Esophagus muscularis mucosa (tissue), 4 donors: Measurements from ENCODE around the gene CNTN5. TPM values are rescaled to one million over a fixed set of nuclear protein-coding genes. Genes with fewer than 3 reads are reported as not detected.

Experiments
- DNase-seq: peaks from one replicate; pipeline ENCODE4 v3.0.0-alpha.2; 2017; ENCODE audit errors: extremely low spot score
- H3K27ac ChIP-seq, 4 donors: fragments of 200-600 bp; sonication (generic); replicated peaks in 1 of 4; 1 replicate in 3 of 4; 2 replicates in 1 of 4; pipeline ENCODE4 v1.5.1; 2016 to 2019; ENCODE audit warnings: mild to moderate bottlenecking in 1 of 4
- H3K27me3 ChIP-seq, 4 donors: fragments of 200-600 bp; sonication (generic); one replicate each; pipeline versions ENCODE4 v1.5.1 to v1.6.0; 2016 to 2019
- H3K36me3 ChIP-seq, 4 donors: fragments of 200-600 bp; sonication (generic); one replicate each; pipeline ENCODE4 v1.5.1; 2016 to 2019
- H3K4me1 ChIP-seq, 4 donors: fragments of 200-600 bp; sonication (generic); one replicate each; pipeline ENCODE4 v1.5.1; 2016 to 2019
- H3K4me3 ChIP-seq, 4 donors: fragments of 200-600 bp; sonication (generic); 1 replicate in 2 of 4; 2 replicates in 2 of 4; pipeline ENCODE4 v1.5.1; 2016 to 2019; ENCODE audit warnings: mild to moderate bottlenecking in 4 of 4, moderate library complexity in 1 of 4
- H3K9me3 ChIP-seq, 4 donors: fragments of 200-600 bp; sonication (generic); 1 replicate in 3 of 4; 2 replicates in 1 of 4; pipeline ENCODE4 v1.5.1; 2016 to 2019
- EP300 ChIP-seq: sonication (generic); formaldehyde crosslinking; IDR thresholded peaks from one replicate; pipeline ENCODE4 v1.6.1; 2017; ENCODE audit warnings: antibody characterized with exemption
- POLR2A ChIP-seq: fragments of 450-650 bp; IDR thresholded peaks from one replicate; pipeline ENCODE4 v1.6.1; 2017; ENCODE audit warnings: antibody characterized with exemption, moderate library complexity, mild to moderate bottlenecking, low read depth
- POLR2AphosphoS5 ChIP-seq, 2 donors: sonication (generic); formaldehyde crosslinking; IDR thresholded peaks; one replicate each; pipeline ENCODE4 v1.6.1; 2017; ENCODE audit warnings: antibody characterized with exemption in 2 of 2
- WGBS: methylation state at CpG from one replicate; pipeline ENCODE4 v1.1.5; 2018; 5-methylcytosine and 5-hydroxymethylcytosine counted together
- intact Hi-C: fragments of 100-400 bp; cut with DNase I; formaldehyde crosslinking; loops from one replicate; pipeline ENCODE4 v1.15.1; 2023
- total RNA-seq, 4 donors: library from RNA; depleted of rRNA; stranded (reverse); fragments of >200 nt; gene quantifications; one replicate each; pipeline versions ENCODE4 v1.1.0 to v1.2.1, GENCODE V29; 2016
- TF ChIP-seq, protein P1 (sequence below), 3 experiments: fragments of 200-600 bp in 2 of 3; fragments of 450-650 bp in 1 of 3; sonication (generic) in 2 of 3; IDR thresholded peaks; one replicate each; pipeline ENCODE4 v1.5.1; 2017 to 2019; ENCODE audit warnings: antibody characterized with exemption in 3 of 3, mild to moderate bottlenecking in 2 of 3, moderate library complexity in 1 of 3

CNTN5 gene
- total RNA-seq, 4 donors from 2014 or later: 0.06 TPM; not detected in 3

DNA sequence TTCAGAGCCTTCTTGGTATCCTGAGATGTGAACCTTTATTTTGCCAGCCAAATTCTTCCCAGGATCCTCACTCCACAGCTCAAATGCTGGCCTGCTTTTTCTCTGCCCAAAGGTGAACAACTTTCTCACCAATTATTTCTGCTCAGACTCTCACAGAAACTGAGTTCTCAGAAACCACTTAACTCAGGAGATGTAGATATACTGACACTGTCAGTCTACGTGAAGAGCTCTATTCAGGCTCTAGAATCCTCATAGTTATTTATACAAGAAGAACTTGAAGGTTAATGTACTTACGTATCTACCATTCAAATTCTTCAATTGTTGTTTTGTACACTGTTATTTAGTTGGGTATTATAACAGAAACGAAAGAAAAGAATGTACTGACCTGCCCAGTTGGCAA is 666.1 kb downstream of the CNTN5 start:
- no peak for TF ChIP-seq POLR2AphosphoS5 (IDR thresholded peaks at IDR 0.05)
- no peak for TF ChIP-seq EP300
- TF ChIP-seq, protein P1, sequence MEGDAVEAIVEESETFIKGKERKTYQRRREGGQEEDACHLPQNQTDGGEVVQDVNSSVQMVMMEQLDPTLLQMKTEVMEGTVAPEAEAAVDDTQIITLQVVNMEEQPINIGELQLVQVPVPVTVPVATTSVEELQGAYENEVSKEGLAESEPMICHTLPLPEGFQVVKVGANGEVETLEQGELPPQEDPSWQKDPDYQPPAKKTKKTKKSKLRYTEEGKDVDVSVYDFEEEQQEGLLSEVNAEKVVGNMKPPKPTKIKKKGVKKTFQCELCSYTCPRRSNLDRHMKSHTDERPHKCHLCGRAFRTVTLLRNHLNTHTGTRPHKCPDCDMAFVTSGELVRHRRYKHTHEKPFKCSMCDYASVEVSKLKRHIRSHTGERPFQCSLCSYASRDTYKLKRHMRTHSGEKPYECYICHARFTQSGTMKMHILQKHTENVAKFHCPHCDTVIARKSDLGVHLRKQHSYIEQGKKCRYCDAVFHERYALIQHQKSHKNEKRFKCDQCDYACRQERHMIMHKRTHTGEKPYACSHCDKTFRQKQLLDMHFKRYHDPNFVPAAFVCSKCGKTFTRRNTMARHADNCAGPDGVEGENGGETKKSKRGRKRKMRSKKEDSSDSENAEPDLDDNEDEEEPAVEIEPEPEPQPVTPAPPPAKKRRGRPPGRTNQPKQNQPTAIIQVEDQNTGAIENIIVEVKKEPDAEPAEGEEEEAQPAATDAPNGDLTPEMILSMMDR (IDR thresholded peaks at IDR 0.05): no peak
- TF ChIP-seq POLR2A: no peak
- H3K4me3 ChIP-seq: no peak overlapping the region
- no peak overlapping the region for H3K27ac ChIP-seq
- no peaks in the 10 kb centered on the region for H3K36me3 ChIP-seq
- no peaks in the 10 kb centered on the region for H3K9me3 ChIP-seq
- no peak for DNase-seq
- WGBS: 74% methylated on average over 3 of the region's 3 CpGs
- no peaks in the 10 kb centered on the region for H3K4me1 ChIP-seq
- intact Hi-C loops: no loop called here
- no peaks in the 10 kb centered on the region for H3K27me3 ChIP-seq

DNA sequence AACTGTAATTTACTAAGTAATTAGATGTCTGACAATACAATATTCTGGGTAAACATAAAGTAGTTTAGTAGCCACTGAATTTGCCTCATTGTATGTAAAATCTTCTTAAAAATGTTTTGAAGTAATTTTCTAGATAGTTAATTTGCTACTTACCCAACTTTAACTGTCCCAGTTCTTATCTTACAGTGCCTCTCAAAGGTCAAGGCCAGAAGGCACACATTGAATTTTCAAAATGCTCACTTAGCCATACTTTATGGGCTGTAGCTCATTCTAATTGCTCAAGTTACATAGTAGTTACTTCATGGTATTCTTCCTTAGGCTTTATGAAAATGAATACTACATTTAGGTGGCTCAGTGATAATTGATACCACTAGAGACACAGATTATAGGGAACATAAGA is 666.6 kb downstream of the CNTN5 start:
- Histone ChIP-seq H3K9me3 (no peaks in the 10 kb centered on the region), H3K4me1 (no peaks in the 10 kb centered on the region), H3K27ac (no peak overlapping the region), H3K4me3 (no peak overlapping the region), H3K27me3 (no peaks in the 10 kb centered on the region), H3K36me3 (no peaks in the 10 kb centered on the region)
- intact Hi-C loops: no loop called here
- TF ChIP-seq, protein P1 (IDR thresholded peaks at IDR 0.05): no peak
- TF ChIP-seq EP300 (no peak), POLR2AphosphoS5 (IDR thresholded peaks at IDR 0.05) (no peak), POLR2A (no peak)
- DNase-seq: no peak

DNA sequence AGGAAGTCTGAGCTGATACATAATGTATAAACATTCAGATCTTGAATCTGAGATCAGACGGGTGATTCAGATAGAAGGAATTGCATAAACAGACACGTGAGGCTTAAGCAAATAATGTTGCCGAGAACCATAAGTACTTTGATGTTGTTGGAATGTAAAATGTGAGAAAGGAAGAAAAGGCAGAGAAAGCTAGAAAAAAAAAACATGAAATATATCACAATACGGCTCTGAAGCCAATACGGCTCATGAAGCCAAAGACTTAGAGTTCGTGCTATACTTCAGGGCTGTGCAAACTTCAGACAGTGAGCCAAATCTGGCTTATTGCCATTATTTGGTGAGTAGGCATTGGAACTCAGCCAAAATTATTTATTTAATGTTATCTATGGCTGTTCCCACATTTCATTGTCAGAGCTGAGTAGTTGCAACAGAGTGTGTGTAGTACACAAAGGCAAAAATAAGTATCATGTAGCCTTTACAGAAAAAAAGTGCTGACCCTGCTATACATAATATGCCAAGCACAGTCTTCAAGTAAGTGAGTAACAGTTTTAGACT is 673.3 kb downstream of the CNTN5 start:
- H3K9me3 ChIP-seq: no peaks in the 10 kb centered on the region
- no peaks in the 10 kb centered on the region for H3K36me3 ChIP-seq
- H3K4me1 ChIP-seq: no peaks in the 10 kb centered on the region
- no peak for TF ChIP-seq POLR2A
- TF ChIP-seq, protein P1 (IDR thresholded peaks at IDR 0.05): no peak
- no peak for TF ChIP-seq EP300
- TF ChIP-seq POLR2AphosphoS5 (IDR thresholded peaks at IDR 0.05): no peak
- intact Hi-C loops: no loop called here
- H3K4me3 ChIP-seq: no peak overlapping the region
- WGBS: 68% methylated on average over 6 of the region's 6 CpGs
- H3K27me3 ChIP-seq: no peaks in the 10 kb centered on the region
- H3K27ac ChIP-seq: no peak overlapping the region
- DNase-seq: no peak

DNA sequence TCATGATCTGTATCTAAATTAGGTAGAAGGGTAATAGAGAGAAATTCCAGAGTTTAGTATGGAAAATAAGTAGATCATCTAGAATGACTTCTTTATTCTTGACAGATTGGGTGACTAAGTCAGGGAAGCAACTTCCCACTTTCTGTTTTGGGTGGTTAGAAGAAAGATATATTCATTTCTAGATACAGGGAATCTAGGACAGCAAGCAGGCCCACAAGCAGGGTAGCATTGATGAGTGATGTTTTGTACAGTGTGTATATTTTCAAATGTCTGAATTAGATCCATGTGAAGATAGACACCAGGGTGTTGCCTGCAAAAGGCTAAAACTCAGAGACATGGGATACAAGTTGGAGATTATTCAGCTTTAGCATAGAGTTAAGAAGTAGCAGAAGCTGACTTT is 674.4 kb downstream of the CNTN5 start:
- no peaks in the 10 kb centered on the region for H3K36me3 ChIP-seq
- H3K4me3 ChIP-seq: no peak overlapping the region
- no peak for DNase-seq
- no peaks in the 10 kb centered on the region for H3K27me3 ChIP-seq
- TF ChIP-seq POLR2A: no peak
- TF ChIP-seq, protein P1 (IDR thresholded peaks at IDR 0.05): no peak
- no peak for TF ChIP-seq EP300
- TF ChIP-seq POLR2AphosphoS5 (IDR thresholded peaks at IDR 0.05): no peak
- no peaks in the 10 kb centered on the region for H3K9me3 ChIP-seq
- no peak overlapping the region for H3K27ac ChIP-seq
- H3K4me1 ChIP-seq: no peaks in the 10 kb centered on the region
- intact Hi-C loops: no loop called here

DNA sequence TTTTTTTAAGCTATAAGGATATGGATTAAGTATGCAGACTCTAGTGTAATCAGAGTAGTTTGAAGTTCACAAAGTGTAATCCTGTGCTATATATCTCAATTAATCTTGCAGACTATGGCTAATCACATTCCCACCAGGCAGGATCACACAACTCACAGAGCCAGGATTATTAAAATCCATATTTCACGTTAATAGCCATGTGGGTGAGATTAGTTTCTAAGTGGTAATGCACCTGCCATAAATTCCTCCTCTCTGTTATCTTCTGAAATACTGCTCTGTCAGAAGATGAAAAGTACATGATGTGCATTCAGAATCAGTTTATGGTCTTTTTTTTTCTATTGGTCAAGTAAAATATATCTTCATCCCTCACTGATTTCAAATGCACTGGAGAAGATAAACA is 686.1 kb downstream of the CNTN5 start:
- Histone ChIP-seq H3K36me3 (no peaks in the 10 kb centered on the region), H3K27me3 (no peaks in the 10 kb centered on the region), H3K4me1 (no peaks in the 10 kb centered on the region), H3K9me3 (no peaks in the 10 kb centered on the region), H3K4me3 (no peak overlapping the region), H3K27ac (no peak overlapping the region)
- no peak for DNase-seq
- intact Hi-C loops: no loop called here
- TF ChIP-seq POLR2AphosphoS5 (IDR thresholded peaks at IDR 0.05): no peak
- TF ChIP-seq, protein P1 (IDR thresholded peaks at IDR 0.05): no peak
- no peak for TF ChIP-seq EP300
- TF ChIP-seq POLR2A: no peak
- 57% methylated on average over 1 of the region's 1 CpG for WGBS
